HG03097 (cell line): ENCODE results near the gene CAST.

Experiments used
- ATAC-seq: cut with Tn5 transposase; IDR thresholded peaks from one replicate; pipeline ENCODE4 v1.9.1; 2021; ENCODE audit not compliant: unreplicated experiment, low FRiP score

CAST gene

DNA sequence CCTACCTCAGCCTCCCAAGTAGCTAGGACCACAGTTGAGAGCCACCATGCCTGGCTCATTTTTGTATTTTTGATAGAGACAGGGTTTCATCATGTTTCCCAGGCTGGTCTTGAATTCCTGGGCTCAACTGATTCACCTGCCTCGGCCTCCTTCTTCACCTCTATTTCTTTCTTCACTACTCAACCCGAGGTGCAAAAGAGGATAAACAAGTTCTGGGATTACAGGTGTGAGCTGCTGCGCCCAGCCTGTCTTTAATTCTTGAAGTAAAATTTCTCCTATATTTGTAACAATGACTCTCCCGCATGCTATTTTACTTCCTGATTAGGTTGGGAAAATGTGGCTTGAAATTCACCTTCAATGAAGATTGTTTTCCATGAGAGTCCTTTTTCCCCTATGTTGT, 46.4 kb downstream of the CAST start:
- no peak for ATAC-seq

DNA sequence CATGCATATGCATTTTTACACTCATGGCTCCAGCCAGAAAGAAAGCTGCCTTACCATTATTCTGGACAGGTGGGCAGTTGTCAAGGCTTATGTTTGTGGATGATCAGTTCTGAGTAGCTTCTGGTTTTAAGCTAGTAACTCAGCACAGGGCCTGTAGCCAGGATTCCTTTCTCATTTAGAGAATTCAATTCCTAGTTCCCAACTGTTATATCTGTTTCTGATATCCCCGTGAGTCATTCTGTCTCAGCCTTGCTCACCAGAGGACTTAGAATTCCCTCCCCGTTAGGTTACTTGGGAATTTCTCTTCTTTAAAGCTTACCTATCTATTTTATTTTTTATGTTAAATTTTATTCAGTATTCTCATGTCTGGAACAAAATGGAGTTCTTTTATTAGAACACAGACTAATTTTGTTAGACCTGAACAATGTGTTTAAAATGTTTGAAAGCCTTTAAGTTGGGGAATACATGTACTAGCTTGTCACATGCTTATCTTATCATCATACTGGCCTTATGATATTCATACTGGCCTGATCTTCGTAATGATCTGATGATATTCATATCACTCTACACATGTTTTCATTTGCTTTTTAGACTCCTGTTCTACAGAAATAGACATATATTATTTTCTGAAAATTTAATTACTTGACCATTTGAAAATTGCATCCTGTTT, 47.1 kb downstream of the CAST start:
- no peak for ATAC-seq

DNA sequence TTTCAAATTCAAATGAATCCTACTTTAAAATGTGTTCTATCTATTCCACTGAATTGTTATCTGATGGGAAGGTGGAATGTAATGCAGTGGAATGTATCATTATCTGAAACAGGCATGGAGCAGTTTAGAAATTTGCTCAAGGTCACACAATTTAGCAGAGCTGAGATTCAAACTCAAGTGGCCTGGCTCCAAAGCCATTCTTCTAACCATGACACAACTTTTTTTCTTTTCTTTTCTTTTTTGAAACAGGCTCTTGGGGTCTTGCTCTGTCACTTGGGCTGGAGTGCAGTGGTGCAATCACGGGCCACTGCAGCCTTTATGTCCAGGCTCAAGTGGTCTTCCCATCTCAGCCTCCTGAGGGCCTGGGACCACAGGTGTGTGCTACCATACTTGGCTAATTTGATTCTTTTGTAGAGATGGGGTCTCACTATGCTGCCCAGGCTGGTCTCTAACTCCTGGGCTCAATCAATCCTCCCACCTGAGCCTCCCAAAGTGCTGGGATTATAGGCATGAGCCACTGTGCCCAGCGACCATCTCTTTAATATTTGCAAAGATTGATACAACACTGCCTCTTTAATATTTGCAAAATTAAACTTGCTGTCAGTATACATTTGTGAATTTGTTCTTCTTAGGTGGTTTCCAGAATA, 50.0 kb downstream of the CAST start:
- ATAC-seq: no peak

DNA sequence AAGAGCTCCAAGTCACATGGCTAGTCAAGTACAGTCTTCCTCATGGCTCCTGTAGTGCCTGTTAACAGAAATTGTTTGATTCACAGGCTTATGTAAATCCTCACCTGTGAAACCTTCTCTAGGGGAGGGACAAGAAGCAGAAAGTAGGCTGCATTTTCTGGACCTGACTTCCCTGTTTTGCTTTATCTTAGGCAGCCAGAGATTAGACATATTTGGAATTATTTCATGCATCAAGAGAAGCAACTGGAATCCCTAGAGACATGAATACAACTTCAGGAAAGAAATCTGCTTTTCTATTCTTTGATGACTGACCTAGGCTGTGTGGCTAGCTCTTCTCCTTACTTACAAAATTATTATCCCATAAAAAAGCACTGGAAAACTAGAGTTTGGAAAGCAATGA, 52.3 kb downstream of the CAST start:
- no peak for ATAC-seq

DNA sequence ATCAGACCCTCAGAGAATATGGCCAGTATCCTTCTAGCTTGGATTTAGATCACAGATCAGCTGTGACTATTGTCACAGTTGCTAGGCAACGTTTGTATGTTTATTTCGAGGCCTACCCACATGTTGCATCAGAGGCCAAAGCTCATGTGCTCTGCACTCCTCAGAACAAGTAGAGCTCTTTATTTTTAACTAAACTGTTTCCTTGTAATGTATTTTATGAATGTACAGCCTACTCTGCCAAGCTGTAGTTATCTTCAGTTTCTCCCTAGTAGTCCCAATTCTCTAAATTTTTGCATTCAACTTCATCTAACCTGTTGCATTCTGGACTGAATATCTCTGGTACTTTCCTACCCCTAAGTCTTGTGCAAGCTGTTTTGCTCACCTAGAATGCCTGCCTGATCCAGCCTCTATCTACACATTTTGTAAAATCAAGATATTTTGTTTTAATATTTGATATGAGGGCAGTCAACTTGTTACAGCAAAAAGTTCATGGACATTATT, 52.8 kb downstream of the CAST start:
- ATAC-seq: no peak

DNA sequence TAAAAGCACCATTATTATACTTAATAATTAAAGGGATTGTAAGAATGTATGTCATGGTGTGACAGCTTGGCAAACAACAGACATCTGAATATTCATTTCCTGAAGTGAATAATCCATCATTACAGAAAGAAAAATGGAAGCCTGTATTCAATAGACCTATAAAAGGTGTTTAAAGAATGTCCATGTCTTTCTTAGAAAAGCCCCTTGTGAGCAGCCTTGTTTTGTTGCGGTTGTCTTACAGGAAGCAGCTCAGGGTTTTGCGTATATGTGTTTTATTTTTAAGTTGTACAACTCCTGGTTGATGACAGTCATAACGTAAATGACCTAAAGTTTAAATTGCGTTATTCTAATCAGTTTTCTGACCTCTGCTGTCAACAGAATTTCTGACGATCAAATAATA, 53.8 kb downstream of the CAST start:
- no peak for ATAC-seq

DNA sequence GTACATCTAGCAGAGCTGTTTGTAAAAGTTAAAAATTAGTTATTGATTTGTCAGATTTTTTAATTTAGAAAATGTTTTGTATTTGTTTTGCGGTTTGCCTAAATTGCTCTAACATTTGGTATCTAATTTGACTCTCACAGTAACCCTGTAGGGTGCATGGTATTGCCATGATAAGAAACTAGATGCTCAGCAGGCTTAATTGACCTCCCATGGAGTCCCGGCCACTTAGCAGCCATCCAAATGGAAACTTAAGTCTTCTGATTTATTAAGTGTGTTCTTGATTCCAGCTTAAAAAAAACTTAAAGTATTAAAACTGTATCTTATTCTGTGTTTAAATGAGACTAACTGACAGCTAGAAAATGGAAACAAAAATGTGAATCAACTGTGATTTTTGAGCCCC, 54.5 kb downstream of the CAST start:
- ATAC-seq: no peak

DNA sequence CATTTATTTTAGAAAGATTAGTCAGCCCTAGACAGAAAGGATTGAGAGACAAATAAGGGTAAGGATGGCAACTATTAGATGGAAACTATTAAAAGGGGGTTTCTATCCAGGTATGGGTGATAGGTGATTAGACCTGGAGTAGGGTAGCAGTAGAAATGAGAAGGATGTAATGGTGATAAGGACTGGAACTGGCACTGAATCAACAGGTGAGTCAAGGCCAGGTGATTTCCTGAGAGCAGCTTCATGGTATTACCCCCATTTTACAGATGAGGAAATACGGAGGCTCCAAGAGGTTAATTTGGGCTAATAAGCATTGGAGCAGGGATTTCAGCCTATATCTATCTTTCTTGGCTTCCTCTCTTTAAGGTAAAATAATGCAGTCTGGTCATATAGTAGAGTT, 55.7 kb downstream of the CAST start:
- no peak for ATAC-seq

DNA sequence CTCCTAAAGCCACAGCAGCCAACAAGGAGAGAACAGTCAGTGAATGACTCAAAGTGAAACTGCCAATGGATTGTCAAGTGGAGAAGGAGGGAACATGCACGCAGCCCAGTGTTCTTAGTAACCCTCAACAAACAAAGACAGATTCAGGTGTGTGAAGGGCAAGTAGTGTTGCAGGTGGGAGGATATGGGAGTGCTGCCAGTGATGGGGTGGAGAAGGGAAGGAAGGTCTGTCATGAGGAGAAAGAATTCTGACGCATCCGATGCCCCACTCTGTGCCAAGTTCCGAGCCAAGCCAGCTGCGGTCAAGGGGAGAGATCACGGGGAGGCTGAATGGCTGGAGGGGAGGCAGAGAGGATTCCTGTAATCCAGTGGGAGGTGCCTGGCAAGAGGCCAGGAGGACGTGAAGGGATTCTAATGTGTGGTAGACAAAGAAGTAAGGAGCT, 56.5 kb downstream of the CAST start:
- no peak for ATAC-seq

DNA sequence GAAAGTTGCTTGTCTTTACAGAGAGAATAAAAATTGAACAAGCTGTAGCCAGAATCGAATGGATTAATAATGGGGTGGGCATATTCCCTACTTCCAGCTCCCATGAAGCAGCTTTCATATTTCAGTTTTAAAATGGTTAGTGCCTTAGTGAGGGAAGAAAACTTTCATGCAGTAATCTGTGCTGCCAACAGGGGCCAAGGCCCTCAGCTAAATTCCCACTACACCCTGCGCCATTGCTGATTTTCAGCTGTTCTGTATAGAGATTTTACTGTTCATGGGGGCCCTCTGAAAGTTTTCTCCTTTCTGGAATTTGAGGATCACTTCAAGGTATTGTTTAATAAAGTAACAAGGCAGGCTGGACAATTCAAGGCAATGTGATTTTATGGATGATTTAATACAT, 58.2 kb downstream of the CAST start:
- no peak for ATAC-seq

DNA sequence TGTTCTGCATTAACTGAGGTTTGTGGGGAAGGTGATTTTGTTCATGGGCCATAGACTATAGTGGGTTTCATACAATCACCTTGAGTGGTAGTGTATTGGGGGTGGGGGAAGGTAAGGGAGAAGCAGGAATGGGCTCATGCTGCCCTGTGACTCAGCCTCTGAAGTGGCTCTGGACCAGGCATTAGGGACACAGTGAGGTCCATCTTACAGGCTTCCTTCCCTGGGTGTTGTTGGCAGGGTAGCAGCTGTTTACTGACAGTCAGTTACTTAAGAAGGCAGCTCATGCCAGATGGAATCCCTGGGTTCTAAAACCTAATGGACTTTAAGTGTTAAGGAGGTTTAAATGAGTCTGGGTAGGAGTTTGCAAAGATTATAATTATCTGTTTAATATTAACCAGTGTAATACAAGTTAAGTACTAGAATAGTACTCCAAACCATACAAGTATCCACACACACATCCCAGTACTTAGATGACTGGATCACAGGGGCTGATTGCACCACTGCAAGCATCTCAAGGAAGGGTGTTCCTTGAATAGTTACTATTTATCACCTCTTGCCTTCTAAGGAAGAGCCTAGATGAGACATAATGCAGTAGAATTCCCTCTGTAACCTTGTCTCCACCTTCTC, 59.3 kb downstream of the CAST start:
- ATAC-seq: no peak

DNA sequence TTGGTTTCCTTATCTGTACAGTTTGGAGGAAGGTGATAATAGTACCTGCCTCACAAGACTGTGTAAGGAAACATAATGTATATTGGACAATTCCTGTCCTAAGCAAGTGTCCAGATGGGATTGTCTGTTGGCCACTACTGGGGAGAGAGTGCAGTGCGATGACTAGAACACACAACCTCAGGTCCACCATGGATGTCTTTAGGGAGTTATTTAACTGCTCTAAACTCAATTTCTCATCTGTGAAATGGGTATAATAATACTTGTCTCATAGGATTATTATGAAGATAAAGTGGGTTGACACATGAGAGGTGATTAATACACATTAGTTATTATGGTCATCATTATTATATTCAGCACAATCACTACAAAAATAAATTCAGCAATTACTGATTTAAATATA, 63.1 kb downstream of the CAST start:
- ATAC-seq: no peak

DNA sequence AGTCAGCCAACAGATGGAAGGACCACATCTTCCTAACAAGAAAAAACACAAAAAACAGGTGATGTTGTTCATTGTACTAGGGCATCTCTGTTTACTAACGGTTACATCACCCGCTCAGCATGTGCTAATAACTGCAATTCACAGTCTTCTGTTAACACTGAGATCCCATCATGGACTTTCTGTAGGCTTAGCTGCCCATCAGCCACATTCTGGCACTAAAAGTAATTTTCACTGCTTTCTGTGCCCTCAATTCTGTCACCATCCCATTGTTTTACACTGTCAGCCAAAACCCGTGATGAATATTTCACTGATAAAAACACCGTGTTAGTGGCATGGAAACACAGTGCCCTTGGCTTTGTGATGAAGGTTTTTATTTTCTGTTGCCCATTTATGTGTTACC, 64.6 kb downstream of the CAST start:
- no peak for ATAC-seq

DNA sequence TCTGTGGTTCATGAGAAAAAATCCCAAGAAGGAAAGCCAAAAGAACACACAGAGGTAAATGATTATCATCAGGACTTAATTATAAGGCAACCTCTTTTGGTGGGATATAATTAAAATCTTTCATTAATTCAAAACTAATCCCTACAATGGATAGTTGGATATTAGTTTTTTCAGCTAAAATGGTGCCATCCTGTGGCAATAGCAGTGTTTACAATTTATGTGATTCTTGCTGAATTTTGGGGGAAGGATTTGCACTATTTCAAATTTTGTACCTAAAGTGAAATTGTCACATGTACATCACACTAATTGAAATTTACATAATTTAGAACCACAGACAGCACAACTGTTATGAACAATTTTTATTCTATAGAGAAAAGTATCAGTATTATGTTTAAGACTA, 67.0 kb downstream of the CAST start:
- ATAC-seq: no peak

DNA sequence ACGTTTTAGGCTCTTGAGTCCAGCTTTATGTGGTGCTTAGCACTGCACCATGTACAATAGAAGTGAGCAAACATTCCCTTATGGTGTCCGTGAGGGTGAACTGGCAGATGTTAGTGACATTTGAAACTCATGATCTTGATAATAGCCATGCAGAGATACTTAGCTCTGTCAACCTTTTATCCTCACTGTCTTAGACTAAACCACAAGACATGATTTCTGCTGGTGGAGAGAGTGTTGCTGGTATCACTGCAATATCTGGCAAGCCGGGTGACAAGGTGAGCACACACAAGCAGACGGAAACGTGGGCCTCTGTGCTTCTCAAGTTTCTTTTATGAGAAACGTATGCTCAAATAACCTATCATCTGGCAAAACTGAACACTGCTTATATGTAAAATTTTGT, 68.4 kb downstream of the CAST start:
- no peak for ATAC-seq

DNA sequence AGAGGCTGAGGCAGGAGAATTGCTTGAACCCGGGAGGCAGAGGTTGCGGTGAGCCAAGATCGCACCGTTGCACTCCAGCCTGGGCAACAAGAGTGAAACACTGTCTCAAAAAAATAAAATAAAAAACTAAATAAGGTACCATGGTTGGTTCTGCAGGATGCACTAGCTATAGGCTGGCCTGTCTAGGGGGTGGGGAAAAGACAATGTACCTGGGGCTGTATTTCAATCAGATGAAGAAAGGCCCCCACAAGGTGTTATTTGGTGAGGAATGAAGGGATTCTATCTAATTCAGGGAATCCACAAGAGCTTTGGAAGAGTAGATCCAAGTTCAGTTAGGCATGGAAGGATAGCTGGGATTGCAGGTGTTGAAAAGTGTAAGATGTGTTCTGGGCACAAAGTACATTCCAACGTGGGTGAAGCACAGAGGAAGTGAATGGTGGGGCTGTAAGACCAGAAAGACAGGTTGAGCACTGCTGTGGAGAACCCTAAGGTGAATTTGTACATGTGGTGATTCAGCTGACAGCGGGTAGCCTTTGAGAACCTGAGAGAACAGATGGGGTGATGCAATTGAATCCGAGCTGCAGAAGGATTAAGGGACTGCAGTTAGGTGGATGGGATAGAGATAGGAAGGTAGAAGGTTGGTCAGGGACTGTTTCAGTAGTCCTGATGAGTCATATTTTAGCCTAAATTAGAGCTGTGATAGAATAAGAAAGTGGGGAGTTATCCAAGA, 71.8 kb downstream of the CAST start:
- no peak for ATAC-seq

DNA sequence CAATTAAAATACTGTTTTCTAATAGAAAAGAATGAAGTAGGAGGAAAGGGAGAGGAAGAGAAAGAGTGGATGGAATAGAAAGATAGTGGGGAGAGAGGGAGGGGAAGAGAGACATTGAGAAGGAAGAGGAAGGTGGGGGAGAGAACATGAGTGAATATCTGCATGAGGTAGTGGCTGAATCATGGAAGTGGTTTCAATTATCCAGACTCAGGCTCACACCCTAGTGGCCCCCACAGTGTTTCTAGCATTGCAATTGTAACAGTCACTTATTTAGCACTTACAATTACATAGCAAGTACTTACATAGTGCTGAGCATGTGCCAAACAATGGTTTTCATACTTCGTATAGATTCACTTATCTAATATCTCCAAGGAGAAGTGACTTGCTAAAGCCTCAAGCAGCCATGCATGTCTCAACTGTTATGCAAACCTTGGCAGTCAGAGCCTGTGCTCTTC, 72.7 kb downstream of the CAST start:
- no peak for ATAC-seq

DNA sequence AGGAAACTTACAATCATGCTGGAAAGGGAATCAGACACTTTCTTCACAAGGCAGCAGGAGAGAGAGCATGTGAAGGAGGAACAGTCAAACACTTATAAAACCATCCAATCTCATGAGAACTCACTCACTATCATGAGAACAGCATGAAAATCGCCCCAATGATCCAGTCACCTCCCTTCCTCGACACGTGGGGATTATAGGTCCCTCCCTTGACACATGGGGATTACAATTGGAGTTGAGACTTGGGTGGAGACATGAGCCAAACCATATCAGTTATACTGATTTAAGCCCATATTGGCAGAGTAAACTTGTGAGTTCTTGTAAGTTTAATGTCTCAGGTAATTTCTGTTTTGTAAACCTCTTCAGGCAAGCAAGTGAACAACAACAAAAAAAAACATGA, 74.8 kb downstream of the CAST start:
- no peak for ATAC-seq

DNA sequence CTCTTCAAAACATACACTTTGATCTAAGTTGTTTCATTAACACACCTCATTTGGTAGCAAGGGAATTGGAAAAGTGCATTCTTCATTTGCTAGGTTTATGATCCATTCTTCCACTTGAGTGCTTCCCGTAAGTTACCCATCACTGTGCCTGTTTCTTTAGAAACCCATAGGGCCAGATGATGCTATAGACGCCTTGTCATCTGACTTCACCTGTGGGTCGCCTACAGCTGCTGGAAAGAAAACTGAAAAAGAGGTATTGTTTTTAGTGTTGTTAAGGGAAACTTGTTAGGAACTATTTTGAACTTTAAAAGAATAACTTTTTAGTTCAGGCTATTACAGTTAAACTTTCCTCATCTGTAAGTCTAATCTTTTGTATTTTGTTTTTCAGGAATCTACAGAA, 78.9 kb downstream of the CAST start:
- no peak for ATAC-seq

DNA sequence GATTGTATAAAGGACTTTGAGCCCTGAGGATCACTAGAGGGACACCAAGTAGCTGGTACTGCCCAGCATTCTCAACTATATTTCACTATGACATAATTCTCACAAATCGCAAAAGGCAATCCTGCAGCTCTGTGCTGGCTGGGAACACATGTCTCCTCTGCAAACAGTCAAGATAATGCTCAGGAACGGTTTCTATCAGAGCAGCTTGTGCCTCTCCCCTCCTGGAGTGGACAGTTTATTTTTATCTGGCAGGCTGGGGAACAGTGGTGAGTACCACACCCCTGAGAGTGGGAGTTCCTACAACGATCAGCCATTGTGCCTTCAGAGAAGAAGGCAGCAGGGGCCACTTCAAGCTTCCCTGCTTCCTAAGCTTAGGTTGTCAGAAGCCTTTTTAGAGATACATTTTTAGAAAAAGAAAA, 79.7 kb downstream of the CAST start:
- no peak for ATAC-seq

DNA sequence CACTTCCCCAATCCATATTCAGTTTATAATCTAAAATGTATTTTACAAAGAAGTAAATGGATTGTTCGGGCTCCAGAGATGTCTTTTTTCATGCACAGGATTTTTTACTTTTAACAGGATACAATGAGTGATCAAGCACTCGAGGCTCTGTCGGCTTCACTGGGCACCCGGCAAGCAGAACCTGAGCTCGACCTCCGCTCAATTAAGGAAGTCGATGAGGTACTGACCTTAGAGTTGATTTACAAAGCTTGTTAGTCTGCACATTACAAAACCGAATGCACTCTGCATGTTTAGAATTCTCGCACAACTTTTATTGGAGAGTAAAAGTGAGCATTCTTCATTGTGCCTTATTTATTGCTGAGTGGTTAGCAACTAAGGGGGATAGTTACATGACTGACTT, 80.4 kb downstream of the CAST start:
- no peak for ATAC-seq
